Lung microvascular endothelial cell (primary cell): ENCODE measurements around the gene HRAS. TPM values are rescaled to one million over a fixed set of nuclear protein-coding genes. Genes with fewer than 3 reads are reported as not detected.
"Not testable (repeated sequence)": the region's sequence is repeated elsewhere in the genome, so short reads cannot be mapped to it uniquely, and the experiment has no call there.

Experiments used
- DNase-seq, 2 donors: peaks; one replicate each; pipeline versions ENCODE4 v3.0.0 to v3.0.0-alpha.2; 2010; ENCODE audit warnings: low read depth in 2 of 2
- total RNA-seq: library from RNA; depleted of rRNA; stranded (reverse); fragments of >200 nt; gene quantifications from 2 replicates; pipeline ENCODE4 v1.2.1, GENCODE V29; 2014

Gene HRAS
- total RNA-seq, 1 donor from 2014 or later = 45.4 TPM

DNA sequence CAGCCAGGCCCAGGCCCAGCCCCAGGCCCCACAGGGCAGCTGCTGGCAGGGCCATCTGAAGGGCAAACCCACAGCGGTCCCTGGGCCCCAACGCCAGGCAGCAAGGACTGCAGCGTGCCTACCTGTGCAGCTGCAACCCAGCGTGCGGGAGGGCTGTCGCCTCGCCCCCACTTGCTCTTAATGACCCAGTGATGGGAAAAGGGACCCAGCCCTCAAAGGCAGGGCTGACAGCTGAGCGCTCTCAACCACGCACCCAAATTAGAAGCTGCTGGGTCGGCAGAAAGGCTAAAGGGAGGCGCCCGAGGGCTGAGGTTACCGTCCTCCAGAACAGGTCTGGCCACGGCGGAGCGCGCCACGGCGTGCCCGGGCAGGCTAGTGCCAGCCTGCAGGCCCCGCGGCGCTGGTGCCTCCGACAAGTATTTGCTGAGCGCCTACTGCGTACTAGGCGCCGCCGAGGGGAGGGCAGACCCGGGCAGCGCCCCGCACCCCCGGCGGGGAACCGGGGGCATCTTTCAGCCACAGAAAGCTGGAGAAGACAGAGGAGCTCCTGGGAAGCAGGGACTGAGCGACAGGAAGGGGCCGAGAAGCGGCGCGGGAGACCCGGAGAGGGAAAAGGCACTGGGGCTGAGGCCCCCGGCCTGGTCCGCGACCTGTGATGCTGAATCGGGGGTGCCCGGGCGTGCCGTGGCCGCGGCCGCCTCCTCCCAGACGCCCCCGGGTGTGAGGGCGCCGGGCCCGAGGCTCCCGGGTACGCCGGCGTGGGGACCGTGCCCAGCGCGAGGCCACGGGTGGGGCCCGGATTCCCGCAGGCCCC lies 773 bp downstream of the HRAS start:
- peak; percentile 46 to 47 for DNase-seq

DNA sequence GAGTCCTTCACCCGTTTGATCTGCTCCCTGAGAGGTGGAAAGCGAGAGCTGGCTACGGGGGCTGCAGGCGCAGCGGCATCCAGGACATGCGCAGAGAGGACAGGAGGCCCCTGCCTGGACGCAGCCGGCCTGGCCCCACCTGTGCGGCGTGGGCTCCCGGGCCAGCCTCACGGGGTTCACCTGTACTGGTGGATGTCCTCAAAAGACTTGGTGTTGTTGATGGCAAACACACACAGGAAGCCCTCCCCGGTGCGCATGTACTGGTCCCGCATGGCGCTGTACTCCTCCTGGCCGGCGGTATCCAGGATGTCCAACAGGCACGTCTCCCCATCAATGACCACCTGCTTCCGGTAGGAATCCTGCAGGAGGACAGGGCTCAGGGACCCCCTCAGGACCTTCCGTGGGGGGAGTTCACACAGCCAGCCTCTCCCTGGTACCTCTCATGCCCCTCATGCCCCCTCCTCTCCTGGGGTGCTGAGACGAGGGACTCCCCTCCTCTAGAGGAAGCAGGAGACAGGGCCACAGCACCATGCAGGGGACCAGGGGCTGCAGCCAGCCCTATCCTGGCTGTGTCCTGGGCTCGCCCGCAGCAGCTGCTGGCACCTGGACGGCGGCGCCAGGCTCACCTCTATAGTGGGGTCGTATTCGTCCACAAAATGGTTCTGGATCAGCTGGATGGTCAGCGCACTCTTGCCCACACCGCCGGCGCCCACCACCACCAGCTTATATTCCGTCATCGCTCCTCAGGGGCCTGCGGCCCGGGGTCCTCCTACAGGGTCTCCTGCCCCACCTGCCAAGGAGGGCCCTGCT lies 1.6 kb downstream of the HRAS start:
- DNase-seq = no peak

DNA sequence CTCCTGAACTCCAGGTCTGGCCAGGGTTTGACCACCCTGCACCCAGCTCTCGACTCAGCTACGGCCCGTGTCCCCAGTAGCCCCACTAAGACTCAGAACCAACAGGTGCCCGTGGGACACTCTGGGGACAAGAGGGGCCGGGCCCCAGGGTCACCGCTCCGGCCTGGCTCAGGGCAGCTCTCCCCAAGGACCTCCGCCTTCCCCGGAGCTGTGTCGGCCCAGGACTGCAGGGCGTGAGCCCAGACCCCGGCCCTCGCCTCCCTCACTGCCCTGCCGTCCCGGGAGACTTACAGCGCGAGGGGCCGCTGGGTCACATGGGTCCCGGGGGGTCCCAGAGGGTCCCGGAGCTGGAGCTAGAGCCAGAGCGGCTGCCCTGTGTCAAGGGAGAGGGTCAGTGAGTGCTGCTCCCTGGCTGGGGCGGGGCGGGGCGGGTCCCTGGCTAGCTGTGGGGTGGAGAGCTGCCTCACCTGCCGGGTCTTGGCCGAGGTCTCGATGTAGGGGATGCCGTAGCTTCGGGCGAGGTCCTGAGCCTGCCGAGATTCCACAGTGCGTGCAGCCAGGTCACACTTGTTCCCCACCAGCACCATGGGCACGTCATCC lies 2.3 kb downstream of the HRAS start:
- no peak for DNase-seq

- no peak for DNase-seq
These were observed 2.8 kb downstream of the HRAS start for GRCh38 chr11:532527-532985.

DNA sequence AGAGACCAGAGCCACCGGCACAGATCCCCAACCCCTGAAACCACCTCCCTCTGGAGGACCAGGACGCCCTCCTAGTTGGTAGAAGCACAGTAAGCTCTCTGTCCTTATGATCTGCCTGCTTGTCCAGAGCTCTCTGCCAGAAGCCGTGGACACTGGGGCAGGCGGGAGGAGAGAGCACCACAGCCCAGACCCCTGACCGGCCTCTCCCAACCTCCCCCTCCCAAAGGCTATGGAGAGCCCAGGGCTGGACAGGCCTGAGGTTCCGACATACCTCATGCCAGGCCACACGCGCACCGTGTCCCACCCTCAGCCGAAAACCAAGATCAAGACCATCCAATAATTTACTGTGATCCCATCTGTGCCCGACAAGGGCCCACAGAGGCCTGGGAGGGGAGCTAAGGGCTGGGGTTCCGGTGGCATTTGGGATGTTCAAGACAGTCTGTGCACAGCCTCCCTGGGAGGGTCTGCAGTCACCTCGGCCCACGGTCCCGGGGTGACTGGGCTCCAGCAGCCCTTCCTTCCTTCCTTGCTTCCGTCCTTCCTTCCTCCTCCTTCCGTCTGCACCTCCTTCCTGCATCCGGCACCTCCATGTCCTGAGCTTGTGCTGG lies 3.4 kb downstream of the HRAS start:
- no peak for DNase-seq

- no peak for DNase-seq
These were observed 4.2 kb downstream of the HRAS start for GRCh38 chr11:530960-531831.

- DNase-seq = peak in 1 of 2 donors; percentile 0
These were observed 5.5 kb downstream of the HRAS start for GRCh38 chr11:529728-530411.

DNA sequence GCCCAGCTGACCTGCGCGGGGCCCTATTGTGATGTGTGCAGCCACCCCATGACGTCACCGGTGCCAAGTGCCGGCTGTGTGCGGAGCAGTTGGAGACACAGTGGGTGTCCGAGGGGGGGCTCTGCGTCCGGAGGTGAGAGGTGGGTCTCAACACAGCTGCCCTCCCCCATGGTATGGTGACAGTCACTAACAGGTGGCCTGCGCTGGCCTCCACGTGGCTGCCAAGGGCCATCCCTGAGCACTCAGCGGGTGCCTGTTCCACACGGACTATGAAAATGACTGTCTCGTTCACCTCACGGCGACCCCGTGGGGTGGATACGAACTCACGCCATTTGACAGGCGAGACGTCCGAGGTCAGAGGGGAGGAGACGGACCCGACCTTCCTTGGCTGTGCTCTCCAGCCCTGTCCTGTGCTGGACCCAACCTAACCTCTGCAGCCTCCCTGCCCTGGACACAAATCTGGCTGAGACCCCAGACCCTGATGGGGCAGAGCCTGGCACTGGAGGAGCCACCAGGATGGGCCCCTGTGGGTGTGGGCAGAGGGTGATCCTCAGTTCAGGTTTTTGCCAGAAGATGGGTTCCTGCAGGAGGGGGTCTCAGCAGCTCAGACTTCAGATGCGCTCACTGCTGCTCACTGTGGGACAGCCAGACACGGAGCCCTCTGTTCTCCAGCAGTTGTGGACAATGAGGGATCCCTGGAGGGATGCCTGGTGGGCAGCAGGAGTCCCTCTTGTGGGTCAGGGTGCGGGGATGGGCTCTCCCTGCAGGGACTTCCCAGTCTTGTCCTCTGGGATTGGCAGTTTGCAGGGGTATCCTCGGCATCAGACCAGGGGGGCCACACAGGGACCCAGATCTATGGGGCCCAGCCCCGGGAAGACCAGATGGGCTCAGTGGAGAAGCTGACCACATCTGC lies 6.3 kb downstream of the HRAS start:
- DNase-seq = peak in 1 of 2 donors; percentile 0

GRCh38 chr11:528166-528814 lies 7.1 kb downstream of the HRAS start:
- peak in 1 of 2 donors; percentile 1 for DNase-seq

GRCh38 chr11:526192-526591 lies 9.2 kb downstream of the HRAS start:
- DNase-seq = no peak

DNA sequence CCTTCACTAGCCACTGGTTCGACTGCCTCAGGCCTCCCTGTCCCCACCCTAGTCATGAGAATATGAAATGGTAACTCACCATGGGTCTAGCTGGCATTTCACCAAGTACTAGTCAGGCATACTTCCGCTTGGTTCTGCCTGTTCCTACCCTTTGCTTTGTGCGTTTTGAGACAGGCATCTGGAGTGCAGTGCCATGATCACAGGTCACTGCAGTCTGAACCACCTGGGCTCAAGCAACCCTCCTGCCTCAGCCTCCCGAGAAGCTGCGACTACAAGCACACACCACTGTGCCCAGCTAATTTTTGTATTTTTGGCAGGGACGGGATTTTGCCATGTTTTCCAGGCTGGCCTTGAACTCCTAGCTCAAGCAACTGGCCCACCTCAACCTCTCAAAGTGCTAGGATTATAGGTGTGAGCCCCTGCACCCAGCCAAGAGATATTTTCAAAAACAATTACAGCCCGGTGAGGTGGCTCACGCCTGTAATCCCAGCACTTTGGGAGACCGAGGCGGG lies 14.1 kb downstream of the HRAS start:
- no peak for DNase-seq

- DNase-seq = no peak
These were observed 14.8 kb downstream of the HRAS start for GRCh38 chr11:520428-521176.

GRCh38 chr11:518463-519202 lies 16.7 kb downstream of the HRAS start:
- DNase-seq = peak; percentile 94 to 96

- not testable (repeated sequence) for DNase-seq
These were observed 18.3 kb downstream of the HRAS start for GRCh38 chr11:516918-517685.

DNA sequence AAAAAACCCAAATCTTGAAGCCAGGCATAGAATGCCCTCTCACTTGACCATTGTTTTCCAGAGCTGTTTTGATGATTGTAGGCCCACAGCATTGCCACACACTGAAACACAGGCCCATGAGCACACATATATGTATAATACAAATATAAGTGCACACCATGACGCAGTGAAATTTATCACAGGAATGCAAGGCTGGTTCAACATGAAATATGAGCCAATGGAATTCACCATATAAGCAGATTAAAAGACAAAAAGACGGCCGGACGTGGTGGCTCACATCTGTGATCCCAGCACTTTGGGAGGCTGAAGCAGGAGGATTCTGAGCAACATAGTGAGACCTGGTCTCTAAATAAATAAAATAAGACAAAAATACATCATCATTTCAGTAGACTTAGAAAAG lies 19.0 kb downstream of the HRAS start:
- no peak for DNase-seq

GRCh38 chr11:515131-515530 lies 20.2 kb downstream of the HRAS start:
- DNase-seq = no peak
